HL-60 (cell line): ENCODE measurements around the gene AFF1.

ENCODE experiments used
- DNase-seq, 2 experiments: peaks; one replicate each; pipeline ENCODE4 v3.0.0-alpha.2; 2010 to 2020; ENCODE audit warnings: low read depth in 1 of 2, low spot score in 1 of 2
- H3K27ac ChIP-seq: fragments of 250-450 bp; sonication (Bioruptor Pico); replicated peaks from 2 replicates; pipeline ENCODE4 v1.5.1; 2020; ENCODE audit warnings: mild to moderate bottlenecking, moderate library complexity
- H3K27me3 ChIP-seq: fragments of 250-450 bp; sonication (Bioruptor Pico); 2 replicates; pipeline ENCODE4 v1.5.1; 2021; ENCODE audit warnings: mild to moderate bottlenecking, moderate library complexity; ENCODE audit not compliant: insufficient read depth, poor library complexity, severe bottlenecking
- H3K4me3 ChIP-seq: replicated peaks from 2 replicates; pipeline ENCODE4 v1.5.1; 2011; ENCODE audit warnings: mild to moderate bottlenecking, control low read depth, low read length; ENCODE audit not compliant: insufficient read depth
- GABPA ChIP-seq: IDR thresholded peaks from 2 replicates; pipeline ENCODE4 v1.6.1; 2012; ENCODE audit warnings: low read depth
- POLR2AphosphoS5 ChIP-seq: IDR thresholded peaks from 2 replicates; pipeline ENCODE4 v1.6.1; 2012; ENCODE audit warnings: low read depth
- REST ChIP-seq: IDR thresholded peaks from 2 replicates; pipeline ENCODE4 v1.6.1; 2012; ENCODE audit warnings: low read depth; ENCODE audit not compliant: insufficient replicate concordance
- SPI1 ChIP-seq: IDR thresholded peaks from 2 replicates; pipeline ENCODE4 v1.6.1; 2012; ENCODE audit warnings: low read depth, mild to moderate bottlenecking, borderline replicate concordance
- TF ChIP-seq, protein P1 (sequence below): IDR thresholded peaks from one replicate; pipeline ENCODE4 v1.5.1; 2011; ENCODE audit warnings: low read length, control low read depth, inconsistent platforms; ENCODE audit not compliant: insufficient read depth

AFF1 gene

DNA sequence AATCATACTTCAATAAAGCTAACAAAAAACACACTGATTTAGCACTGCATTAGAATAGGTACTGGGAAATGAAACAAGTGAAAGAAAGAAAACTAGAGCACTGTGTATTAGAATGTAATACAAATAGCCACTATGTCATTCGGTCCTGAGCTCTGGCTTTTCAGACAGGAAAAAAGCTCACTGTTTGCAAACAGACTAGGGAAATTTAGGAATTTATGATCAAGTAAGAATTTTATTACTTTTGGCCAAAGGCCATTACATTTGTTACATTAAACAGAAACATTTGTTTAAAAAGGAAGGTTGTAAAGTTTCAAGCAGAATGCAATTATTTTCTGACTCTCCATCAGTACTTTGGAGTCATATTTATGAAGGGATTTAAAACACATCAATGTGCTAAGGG lies 216.9 kb downstream of the AFF1 start:
- no peak overlapping the region for H3K4me3 ChIP-seq
- no peak overlapping the region for H3K27ac ChIP-seq
- H3K27me3 ChIP-seq, result no peaks in the 10 kb centered on the region
- DNase-seq, result no peak
- TF ChIP-seq POLR2AphosphoS5 (no peak), GABPA (no peak), SPI1 (no peak), REST (no peak)
- TF ChIP-seq, protein P1, sequence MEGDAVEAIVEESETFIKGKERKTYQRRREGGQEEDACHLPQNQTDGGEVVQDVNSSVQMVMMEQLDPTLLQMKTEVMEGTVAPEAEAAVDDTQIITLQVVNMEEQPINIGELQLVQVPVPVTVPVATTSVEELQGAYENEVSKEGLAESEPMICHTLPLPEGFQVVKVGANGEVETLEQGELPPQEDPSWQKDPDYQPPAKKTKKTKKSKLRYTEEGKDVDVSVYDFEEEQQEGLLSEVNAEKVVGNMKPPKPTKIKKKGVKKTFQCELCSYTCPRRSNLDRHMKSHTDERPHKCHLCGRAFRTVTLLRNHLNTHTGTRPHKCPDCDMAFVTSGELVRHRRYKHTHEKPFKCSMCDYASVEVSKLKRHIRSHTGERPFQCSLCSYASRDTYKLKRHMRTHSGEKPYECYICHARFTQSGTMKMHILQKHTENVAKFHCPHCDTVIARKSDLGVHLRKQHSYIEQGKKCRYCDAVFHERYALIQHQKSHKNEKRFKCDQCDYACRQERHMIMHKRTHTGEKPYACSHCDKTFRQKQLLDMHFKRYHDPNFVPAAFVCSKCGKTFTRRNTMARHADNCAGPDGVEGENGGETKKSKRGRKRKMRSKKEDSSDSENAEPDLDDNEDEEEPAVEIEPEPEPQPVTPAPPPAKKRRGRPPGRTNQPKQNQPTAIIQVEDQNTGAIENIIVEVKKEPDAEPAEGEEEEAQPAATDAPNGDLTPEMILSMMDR, result no peak

- Histone ChIP-seq H3K27ac (no peak overlapping the region), H3K4me3 (no peak overlapping the region), H3K27me3 (no peaks in the 10 kb centered on the region)
- no peak for TF ChIP-seq POLR2AphosphoS5
- TF ChIP-seq REST, result no peak
- TF ChIP-seq, protein P1, result no peak
- TF ChIP-seq SPI1, result no peak
- no peak for TF ChIP-seq GABPA
- DNase-seq, result no peak
These were observed 217.7 kb downstream of the AFF1 start for GRCh38 chr4:87152310-87153041.

DNA sequence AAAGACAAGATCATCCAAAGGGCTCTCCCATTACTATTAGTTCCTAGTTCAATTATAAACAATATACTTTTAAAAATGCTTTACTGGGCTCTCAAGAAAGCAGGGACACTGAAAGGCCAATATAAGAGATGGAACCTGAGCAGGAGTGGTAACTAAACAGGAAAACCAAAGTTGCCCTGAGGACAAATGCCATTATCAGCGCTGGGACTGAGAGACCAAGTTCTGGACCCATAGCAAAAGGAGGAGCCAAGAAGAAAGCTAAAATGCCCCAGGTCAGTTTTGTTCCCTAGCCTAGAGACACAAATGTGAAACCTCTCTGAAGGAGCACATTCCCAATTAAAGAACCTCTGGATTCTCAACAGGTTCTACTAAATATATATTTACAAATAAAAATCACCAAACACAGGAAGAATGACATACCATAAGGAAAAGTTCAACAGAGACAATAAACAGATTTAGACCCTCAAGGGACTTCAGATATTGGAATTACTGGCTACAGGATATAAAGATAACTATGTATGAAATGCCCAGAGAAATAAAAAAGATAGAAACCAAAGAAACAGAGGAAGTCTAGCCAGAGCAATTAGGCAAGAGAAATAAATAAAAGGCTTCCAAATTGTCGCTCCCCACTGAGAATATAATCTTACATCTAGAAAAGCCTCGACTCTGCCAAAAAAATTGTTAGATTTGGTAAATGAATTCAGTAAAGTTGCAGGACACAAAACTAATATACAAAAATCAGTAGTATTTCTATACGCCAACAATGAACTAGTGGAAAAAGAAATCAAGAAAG lies 218.5 kb downstream of the AFF1 start:
- H3K4me3 ChIP-seq, result no peak overlapping the region
- no peaks in the 10 kb centered on the region for H3K27me3 ChIP-seq
- TF ChIP-seq REST (no peak), SPI1 (no peak), GABPA (no peak), POLR2AphosphoS5 (no peak)
- TF ChIP-seq, protein P1, result no peak
- no peak for DNase-seq
- H3K27ac ChIP-seq, result no peak overlapping the region
